EH (cell line): ENCODE data around the gene TRIM24.

Source experiments
- DNase-seq: peaks from one replicate; pipeline ENCODE4 v3.0.0-alpha.2; 2015; ENCODE audit warnings: low read depth

The TRIM24 gene

DNA sequence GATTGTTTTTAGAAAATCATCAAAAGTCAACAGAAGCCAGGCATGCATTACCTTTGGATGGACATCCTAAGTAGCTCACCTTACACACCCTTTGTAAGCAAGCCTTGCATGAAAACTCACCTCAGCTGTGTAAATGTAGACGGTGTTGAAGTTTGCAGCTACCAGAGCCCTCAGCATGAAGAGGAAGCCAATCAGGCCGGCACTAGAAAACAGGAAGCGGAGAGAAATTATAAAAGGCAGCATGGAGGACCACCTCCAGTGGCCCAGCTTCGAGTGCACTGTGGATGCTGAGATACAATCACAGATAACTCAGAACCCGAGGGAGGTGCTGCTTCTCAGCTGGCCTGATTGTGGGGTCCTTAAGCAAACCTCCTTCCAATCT lies 165.8 kb downstream of the TRIM24 start:
- no peak for DNase-seq

DNA sequence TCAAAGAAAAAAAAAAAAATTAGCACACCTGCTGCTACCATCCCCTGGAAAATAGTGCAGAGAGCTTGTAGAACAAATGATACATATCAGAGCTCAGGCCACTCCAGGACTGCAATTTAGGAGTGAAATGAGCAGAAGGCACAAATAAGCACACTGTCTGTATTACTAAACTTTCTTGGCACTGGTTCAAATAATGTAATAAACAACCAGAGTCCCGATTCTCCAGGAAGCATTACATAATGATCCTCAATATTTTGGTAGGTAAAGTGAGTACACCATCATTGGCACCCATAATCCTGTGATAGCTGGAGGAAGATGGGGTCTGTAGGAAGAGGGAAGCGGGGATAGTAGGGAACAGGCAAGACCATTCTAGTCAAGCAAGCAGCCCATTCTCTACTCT lies 166.8 kb downstream of the TRIM24 start:
- DNase-seq = no peak

DNA sequence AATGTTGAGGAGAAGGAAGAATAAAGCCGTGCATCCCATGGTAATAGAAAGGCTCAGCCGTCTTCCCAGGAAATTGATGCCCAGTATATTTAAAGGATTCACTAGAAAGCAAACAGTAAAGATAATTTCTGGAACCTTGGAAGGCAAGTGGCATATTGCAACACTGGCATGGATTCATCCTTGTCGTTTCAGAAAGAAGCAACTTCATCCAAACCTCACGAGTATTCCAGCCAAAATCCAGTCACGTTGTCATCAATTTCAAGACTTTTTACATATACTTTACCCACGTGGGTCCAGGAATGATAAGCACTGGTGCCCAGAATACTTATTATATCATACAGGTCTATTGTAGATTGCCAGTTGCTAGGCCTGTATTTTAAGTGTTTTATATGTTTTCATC lies 167.3 kb downstream of the TRIM24 start:
- no peak for DNase-seq

GRCh38 chr7:138630059-138630610 lies 170.1 kb downstream of the TRIM24 start:
- no peak for DNase-seq

- no peak for DNase-seq
Observed at GRCh38 chr7:138632384-138632783, 172.3 kb downstream of the TRIM24 start.

GRCh38 chr7:138632826-138633602 lies 173.0 kb downstream of the TRIM24 start:
- no peak for DNase-seq
